Brain microvascular endothelial cell (primary cell): Measurements from ENCODE around the gene HOXA13.

Source experiments
- DNase-seq: peaks from one replicate; pipeline ENCODE4 v3.0.0-alpha.2; 2020
- H3K27ac ChIP-seq: fragments of 250-450 bp; sonication (Bioruptor Pico); 2 replicates; pipeline ENCODE4 v1.5.1; 2020; ENCODE audit warnings: mild to moderate bottlenecking, moderate library complexity
- H3K27me3 ChIP-seq: fragments of 250-450 bp; sonication (Bioruptor Pico); replicated peaks from 2 replicates; pipeline ENCODE4 v1.5.1; 2020; ENCODE audit warnings: mild to moderate bottlenecking
- H3K36me3 ChIP-seq: fragments of 250-450 bp; sonication (Bioruptor Pico); replicated peaks from 2 replicates; pipeline ENCODE4 v1.5.1; 2020; ENCODE audit warnings: mild to moderate bottlenecking
- H3K4me3 ChIP-seq: 2 replicates; pipeline ENCODE4 v1.5.1; 2011; ENCODE audit warnings: low read depth, mild to moderate bottlenecking, control low read depth, low read length, moderate library complexity
- in situ Hi-C: cut with HindIII; loops from 2 replicates; pipeline ENCODE4 v1.10.0; 2017; ENCODE audit warnings: low sequenced_read_pairs, low pct_ligation_motif_present
- TF ChIP-seq, protein P1 (sequence below): IDR thresholded peaks from 2 replicates; pipeline ENCODE4 v1.5.1; 2011; ENCODE audit warnings: low read depth, mild to moderate bottlenecking, moderate library complexity, low read length, control low read depth, inconsistent platforms; ENCODE audit errors: missing control alignments

Gene HOXA13

DNA sequence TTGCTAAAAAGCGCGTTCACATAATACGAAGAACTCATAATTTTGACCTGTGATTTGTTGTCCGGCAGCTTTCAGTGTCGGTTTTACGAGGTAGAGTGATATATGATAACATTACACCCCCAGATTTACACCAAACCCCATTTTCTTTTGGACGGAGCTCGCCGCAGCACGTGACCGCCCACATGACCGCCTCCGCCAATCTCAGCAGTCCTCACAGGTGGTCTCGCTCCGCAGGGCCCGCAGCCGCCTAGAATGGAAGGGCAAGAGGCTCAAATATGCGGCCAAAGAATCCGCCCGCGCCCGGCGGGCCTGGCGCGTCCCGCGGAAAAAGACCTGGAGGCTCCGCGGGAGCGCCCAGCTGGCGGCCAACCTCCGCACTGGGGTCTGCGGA lies 43.4 kb downstream of the HOXA13 start, which contains the start of gene HOXA7:
TSS of gene HOXA7 (minus strand) at position 168 of the 391 bp plus-strand sequence. CDS start at position 38, 130 bp downstream.
- Histone ChIP-seq H3K27me3 (peaks cover 97% of the 10 kb centered on the region), H3K4me3 (no peak within 1 kb of the TSS), H3K36me3 (no peaks in the 10 kb centered on the region), H3K27ac (no peak within 1 kb of the TSS)
- in situ Hi-C loops = no loop called here
- TF ChIP-seq, protein P1, sequence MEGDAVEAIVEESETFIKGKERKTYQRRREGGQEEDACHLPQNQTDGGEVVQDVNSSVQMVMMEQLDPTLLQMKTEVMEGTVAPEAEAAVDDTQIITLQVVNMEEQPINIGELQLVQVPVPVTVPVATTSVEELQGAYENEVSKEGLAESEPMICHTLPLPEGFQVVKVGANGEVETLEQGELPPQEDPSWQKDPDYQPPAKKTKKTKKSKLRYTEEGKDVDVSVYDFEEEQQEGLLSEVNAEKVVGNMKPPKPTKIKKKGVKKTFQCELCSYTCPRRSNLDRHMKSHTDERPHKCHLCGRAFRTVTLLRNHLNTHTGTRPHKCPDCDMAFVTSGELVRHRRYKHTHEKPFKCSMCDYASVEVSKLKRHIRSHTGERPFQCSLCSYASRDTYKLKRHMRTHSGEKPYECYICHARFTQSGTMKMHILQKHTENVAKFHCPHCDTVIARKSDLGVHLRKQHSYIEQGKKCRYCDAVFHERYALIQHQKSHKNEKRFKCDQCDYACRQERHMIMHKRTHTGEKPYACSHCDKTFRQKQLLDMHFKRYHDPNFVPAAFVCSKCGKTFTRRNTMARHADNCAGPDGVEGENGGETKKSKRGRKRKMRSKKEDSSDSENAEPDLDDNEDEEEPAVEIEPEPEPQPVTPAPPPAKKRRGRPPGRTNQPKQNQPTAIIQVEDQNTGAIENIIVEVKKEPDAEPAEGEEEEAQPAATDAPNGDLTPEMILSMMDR = no peak
- DNase-seq = no peak

DNA sequence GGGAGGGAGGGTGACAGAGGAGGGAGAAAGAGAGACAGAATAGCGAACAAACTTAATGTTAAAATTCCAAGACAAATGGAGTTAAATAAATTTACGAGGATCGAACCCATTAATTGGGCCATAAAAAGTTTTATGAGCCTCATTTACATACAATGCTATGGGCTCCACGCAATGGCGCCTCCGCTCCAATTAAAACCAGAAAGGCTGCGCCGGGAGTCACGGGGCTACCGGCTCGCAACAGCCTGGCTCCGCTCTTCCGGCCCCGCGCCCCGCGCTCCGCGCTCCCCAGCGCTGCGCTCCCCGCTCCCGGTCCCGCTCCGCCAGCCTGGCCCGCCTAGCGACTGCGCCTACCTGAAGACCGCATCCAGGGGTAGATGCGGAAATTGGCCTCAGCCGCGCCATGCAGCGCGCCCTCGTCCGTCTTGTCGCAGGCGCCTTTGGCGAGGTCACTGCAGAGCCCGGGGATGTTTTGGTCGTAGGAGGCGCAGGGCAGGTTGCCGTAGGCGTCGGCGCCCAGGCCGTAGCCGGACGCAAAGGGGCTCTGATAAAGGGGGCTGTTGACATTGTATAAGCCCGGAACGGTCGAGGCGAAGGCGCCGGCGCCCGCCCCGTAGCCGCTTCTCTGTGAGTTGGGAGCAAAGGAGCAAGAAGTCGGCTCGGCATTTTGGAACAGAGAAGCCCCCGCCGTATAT lies 43.9 kb downstream of the HOXA13 start:
- H3K27ac ChIP-seq = no peak overlapping the region
- TF ChIP-seq, protein P1 = no peak
- H3K36me3 ChIP-seq = no peaks in the 10 kb centered on the region
- peaks cover 99% of the 10 kb centered on the region for H3K27me3 ChIP-seq
- H3K4me3 ChIP-seq = no peak overlapping the region
- DNase-seq = no peak
- in situ Hi-C loops = no loop called here

DNA sequence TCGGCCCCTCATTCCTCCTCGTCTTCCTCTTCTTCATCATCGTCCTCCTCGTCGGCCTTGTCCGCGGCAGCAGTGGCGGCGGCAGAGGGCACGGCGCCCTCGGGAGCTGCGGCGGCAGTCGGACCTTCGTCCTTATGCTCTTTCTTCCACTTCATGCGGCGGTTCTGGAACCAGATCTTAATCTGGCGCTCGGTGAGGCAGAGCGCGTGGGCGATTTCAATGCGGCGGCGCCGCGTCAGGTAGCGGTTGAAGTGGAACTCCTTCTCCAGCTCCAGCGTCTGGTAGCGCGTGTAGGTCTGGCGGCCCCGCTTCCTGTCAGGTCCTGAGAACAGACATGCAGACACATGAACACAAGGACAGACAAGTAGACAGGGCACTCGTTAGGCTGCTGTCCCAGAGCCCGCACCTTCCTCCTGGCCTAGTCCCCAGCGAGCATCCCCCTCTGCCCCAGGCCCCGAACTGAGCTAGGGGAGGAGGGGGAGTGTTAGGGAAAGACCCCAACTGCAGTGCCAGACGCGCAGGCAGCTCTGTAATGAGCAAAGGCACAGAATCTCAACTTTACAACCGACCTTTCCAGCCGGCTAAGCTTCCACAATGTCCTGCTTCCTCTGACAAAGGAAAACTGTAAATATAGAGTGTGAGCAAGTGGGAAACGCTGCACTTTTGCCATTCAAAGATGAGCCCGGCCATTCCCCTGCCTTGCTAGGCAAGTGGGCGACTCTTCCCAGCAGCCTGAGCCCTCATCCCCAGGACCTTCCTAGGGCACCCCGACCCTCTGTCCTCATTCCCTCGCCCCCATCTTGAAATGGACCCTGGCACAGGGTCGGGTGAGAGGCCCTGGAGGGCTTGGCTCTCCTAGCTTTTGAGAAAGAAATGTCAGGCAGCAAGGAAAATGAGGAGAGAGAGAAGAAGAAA lies 44.7 kb downstream of the HOXA13 start:
- H3K4me3 ChIP-seq = no peak overlapping the region
- no peaks in the 10 kb centered on the region for H3K36me3 ChIP-seq
- in situ Hi-C loops = no loop called here
- TF ChIP-seq, protein P1 = no peak
- H3K27ac ChIP-seq = no peak overlapping the region
- peaks cover 98% of the 10 kb centered on the region for H3K27me3 ChIP-seq
- no peak for DNase-seq

DNA sequence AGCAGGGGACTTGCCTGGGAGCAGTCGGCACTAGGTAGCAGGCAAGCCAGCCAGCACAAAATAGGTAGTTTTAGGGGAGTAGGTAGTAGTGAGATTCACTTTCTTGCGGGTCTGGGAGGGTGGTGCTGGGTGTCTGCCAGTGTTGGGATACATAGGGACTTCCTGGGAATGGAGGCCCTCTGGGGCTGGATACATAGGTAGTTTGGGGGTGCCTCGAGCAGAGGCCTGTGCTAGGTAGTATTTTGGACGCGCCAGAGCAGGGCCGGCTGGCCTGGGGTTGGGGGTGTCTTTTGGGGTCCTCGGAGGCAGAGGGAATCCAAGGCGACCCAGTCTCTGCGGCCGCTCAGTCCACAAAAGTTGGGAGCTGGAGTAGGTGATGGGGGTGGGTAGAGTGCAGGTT lies 45.5 kb downstream of the HOXA13 start:
- TF ChIP-seq, protein P1 = no peak
- Histone ChIP-seq H3K27me3 (peaks cover 96% of the 10 kb centered on the region), H3K36me3 (no peaks in the 10 kb centered on the region), H3K4me3 (no peak overlapping the region), H3K27ac (no peak overlapping the region)
- no peak for DNase-seq
- in situ Hi-C loops = no loop called here

DNA sequence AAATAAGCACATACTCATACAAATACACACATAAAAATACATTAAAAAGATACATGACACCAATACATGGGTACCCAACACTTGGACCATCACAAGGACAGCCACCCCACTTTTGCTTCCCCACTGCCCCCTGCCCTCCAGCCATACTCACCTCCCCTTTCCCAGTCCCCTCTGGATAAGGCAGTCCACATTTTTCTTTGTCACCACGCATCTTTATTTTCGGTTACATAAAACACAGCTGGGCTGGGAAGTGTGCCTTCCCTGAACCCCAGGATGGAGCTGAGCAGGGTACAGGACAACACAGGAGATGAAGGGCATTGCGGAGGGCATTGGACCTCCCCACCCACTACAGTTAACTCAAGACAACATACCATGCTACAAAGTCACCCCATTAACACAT lies 46.4 kb downstream of the HOXA13 start:
- DNase-seq = no peak
- in situ Hi-C loops = no loop called here
- TF ChIP-seq, protein P1 = no peak
- Histone ChIP-seq H3K27ac (no peak overlapping the region), H3K27me3 (peaks cover 96% of the 10 kb centered on the region), H3K4me3 (no peak overlapping the region), H3K36me3 (no peaks in the 10 kb centered on the region)
